GM12873 (cell line): ENCODE data around the gene SNX32.

ENCODE experiments used
- TF ChIP-seq, protein P1 (sequence below): IDR thresholded peaks from 2 replicates; pipeline ENCODE4 v1.5.1; 2012; ENCODE audit warnings: low read depth, mild to moderate bottlenecking, moderate library complexity, low read length, control low read depth; ENCODE audit not compliant: insufficient read depth; ENCODE audit errors: missing control alignments

The SNX32 gene

GRCh38 chr11:65833297-65834030, at the start of gene SNX32:
Gene SNX32 (plus strand): TSS chr11:65833963. CDS start chr11:65834066, 103 bp downstream.
- TF ChIP-seq, protein P1, sequence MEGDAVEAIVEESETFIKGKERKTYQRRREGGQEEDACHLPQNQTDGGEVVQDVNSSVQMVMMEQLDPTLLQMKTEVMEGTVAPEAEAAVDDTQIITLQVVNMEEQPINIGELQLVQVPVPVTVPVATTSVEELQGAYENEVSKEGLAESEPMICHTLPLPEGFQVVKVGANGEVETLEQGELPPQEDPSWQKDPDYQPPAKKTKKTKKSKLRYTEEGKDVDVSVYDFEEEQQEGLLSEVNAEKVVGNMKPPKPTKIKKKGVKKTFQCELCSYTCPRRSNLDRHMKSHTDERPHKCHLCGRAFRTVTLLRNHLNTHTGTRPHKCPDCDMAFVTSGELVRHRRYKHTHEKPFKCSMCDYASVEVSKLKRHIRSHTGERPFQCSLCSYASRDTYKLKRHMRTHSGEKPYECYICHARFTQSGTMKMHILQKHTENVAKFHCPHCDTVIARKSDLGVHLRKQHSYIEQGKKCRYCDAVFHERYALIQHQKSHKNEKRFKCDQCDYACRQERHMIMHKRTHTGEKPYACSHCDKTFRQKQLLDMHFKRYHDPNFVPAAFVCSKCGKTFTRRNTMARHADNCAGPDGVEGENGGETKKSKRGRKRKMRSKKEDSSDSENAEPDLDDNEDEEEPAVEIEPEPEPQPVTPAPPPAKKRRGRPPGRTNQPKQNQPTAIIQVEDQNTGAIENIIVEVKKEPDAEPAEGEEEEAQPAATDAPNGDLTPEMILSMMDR, result no peak

DNA sequence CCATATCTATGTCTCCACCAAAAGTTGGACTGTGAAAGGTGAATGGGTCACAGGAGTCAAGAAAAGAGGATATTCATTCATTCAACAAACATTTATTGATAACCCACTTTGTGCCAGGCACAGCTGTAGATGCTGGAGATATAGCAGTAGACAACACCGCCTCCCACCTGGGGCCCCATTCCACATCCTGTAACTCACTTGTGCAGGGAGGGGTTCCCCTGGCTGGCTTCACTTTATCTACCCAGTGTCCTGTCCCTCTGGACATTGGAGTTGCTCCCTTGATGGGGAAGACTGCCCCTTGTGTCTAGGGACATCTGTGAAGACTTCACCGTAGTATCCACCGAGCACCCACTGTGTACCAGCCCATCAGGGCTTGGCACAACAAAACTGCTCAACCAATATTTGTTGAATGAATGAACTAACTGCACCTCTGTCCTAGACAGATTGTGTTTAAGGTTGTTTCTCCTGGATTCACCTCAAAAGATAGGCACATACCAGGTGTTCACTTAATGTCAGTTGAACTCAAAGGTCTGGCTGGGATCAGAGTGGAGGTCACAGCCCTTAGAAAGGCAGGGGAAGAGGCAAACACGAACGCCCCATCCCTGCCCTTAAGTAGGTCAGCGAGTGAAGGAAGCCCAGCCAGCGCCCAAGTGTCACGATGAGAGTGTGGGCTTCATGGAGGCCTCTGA, 48.3 kb upstream of the SNX32 start:
- TF ChIP-seq, protein P1, result no peak

DNA sequence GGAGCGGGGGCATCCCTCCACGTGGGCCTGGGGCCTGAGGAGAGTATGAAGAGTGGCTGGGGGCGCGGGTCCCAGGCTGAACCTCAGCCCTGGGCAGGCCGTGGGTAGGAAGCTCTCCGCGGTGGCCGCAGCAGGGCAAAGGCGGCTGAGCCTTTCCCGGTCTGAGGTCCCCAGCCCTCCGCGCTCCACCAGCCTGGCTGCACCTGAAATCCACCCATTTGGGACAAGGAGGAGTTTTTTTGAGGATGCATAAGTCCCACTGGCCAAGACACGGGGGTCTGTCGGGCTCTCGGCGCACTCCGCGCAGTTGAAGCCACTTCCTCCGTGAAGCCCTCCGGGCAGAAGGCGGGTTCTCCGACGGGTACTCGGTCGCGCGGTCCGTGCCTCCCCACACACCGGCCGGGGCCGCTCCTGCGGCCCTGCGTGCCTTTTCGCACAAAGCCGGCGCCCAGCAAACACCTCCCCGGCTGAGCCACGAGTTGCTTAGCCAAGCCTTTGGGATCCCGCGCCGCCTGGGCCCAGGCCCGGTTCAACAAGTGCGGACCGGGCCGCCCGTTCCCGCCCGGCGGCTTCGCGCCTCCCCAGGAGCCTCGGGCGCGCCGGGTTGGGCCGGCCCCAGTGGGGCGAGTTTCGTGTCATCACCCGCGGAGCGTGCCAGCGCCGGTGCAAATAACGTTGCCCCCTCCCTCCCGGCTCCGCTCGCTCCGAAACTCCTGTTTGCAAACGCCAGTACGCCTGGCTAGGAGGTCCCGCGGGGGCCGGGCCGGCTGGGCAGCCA, 47.6 kb upstream of the SNX32 start:
- TF ChIP-seq, protein P1, result no peak

GRCh38 chr11:65786786-65787636, 46.8 kb upstream of the SNX32 start, which contains the start of gene OVOL1:
Gene OVOL1 (plus strand): TSS chr11:65787063. CDS start chr11:65787374, 311 bp downstream.
- TF ChIP-seq, protein P1, result no peak

DNA sequence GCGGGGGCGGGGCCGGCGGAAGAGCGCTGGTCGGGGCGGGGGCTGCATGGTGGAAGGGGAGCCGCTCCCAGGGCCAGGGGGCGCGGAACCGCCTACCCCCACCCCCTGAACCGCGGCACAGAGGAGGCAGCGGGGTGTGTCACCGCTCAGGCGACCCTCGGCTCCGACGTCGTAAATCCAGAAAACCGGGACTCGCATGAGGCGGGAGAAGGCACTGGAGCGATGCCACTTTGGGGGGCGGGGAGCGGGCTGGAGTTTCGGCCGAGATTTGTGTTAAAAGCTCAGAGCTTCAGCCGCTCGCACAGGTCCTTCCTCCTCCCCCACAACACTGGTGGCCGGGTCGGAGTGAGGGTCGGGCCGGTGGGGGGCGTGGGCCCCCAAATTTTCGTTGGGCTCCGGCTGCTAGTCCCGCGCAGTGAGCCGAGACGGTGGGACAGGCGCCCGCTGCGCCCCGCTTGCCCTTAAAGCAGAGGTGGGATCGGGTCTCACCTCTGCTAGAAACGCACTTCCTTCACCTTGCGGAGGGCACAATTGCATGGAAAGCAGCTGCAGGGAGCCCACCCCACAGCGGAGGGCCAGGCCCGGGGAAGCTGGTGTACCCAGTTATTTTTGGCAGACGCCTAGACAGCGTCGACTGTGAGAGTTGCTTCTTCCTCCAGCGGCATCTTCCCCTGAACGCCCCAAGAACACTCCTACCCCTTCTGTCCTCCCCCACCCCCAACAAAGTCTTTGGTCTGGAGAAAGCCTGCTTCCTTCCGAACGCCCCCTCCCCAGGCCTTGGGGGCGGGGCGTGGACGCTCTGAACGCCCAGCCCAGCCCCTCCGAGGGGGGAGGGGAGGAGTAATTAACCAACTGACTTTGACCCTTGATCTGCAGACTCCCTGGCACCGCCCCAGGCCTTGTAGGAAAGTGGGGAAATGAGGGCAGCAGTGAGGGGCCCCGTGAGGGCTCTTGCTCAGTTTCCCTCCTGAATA, 45.8 kb upstream of the SNX32 start:
- TF ChIP-seq, protein P1, result no peak

GRCh38 chr11:65788821-65789220, 44.9 kb upstream of the SNX32 start:
- TF ChIP-seq, protein P1, result no peak
